Measurements from ENCODE around the gene HDAC3.

DNA sequence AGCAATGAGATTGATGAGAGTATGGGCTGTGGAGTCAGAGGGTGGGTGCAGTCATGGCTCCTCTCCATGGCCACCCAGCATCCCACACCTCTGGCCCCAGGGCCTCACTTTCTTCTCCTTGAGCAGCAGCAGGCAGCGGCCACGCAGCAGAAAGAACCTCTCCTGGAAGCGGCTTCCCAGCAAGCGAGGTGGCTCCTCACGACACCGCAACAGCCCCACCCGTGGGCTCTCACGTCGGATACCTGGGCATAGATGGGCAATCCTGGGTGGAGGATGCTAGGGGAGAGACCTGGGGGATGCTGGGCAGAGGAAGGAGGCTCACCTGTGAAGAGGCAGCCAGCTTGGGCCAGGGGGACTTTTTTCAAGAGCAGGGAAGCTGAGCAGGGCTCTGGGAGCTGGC, 19.7 kb upstream of the HDAC3 start:
- TF ChIP-seq, protein P1, sequence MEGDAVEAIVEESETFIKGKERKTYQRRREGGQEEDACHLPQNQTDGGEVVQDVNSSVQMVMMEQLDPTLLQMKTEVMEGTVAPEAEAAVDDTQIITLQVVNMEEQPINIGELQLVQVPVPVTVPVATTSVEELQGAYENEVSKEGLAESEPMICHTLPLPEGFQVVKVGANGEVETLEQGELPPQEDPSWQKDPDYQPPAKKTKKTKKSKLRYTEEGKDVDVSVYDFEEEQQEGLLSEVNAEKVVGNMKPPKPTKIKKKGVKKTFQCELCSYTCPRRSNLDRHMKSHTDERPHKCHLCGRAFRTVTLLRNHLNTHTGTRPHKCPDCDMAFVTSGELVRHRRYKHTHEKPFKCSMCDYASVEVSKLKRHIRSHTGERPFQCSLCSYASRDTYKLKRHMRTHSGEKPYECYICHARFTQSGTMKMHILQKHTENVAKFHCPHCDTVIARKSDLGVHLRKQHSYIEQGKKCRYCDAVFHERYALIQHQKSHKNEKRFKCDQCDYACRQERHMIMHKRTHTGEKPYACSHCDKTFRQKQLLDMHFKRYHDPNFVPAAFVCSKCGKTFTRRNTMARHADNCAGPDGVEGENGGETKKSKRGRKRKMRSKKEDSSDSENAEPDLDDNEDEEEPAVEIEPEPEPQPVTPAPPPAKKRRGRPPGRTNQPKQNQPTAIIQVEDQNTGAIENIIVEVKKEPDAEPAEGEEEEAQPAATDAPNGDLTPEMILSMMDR (conservative IDR thresholded peaks at IDR 0.05; ENCODE audit: low read depth, low read length), result no peak
- no peak for TF ChIP-seq EZH2phosphoT487 (IDR thresholded peaks at IDR 0.05; ENCODE audit: borderline replicate concordance, low read length)

Data from PC-3 (cell line).